Loucy (cell line): Measurements from ENCODE around the gene HPD.

Source experiments
- H2AFZ ChIP-seq: fragments of 200-600 bp; sonication (generic); 2 replicates; pipeline ENCODE4 v1.6.0; 2016; ENCODE audit warnings: antibody characterized with exemption, mild to moderate bottlenecking, low read length, moderate library complexity
- H3F3A ChIP-seq: fragments of 200-600 bp; 2 replicates; pipeline ENCODE4 v1.6.0; 2016; ENCODE audit warnings: antibody characterized with exemption, low read depth, mild to moderate bottlenecking
- H3K27me3 ChIP-seq: fragments of 200-600 bp; sonication (generic); 2 replicates; pipeline ENCODE4 v1.6.1; 2014; ENCODE audit warnings: low read length, mild to moderate bottlenecking; ENCODE audit not compliant: insufficient read depth, poor library complexity, severe bottlenecking
- H3K36me3 ChIP-seq: fragments of 200-600 bp; sonication (generic); 2 replicates; pipeline ENCODE4 v1.6.1; 2016; ENCODE audit warnings: low read length; ENCODE audit not compliant: insufficient read depth
- H3K4me1 ChIP-seq: fragments of 200-600 bp; sonication (generic); 2 replicates; pipeline ENCODE4 v1.5.1; 2014; ENCODE audit warnings: low read length, mild to moderate bottlenecking; ENCODE audit not compliant: insufficient read depth, poor library complexity, severe bottlenecking
- H3K4me2 ChIP-seq: fragments of 200-600 bp; sonication (generic); 2 replicates; pipeline ENCODE4 v1.6.0; 2014; ENCODE audit warnings: antibody characterized with exemption, low read length, low read depth, mild to moderate bottlenecking; ENCODE audit not compliant: poor library complexity, severe bottlenecking
- H3K4me3 ChIP-seq: fragments of 200-600 bp; sonication (generic); 2 replicates; pipeline ENCODE4 v1.5.1; 2014; ENCODE audit warnings: low read length, mild to moderate bottlenecking, mixed read lengths; ENCODE audit not compliant: poor library complexity, severe bottlenecking
- H3K79me2 ChIP-seq: fragments of 200-600 bp; sonication (generic); 2 replicates; pipeline ENCODE4 v1.6.1; 2014; ENCODE audit warnings: low read length; ENCODE audit not compliant: insufficient read depth
- H3K9ac ChIP-seq: fragments of 200-600 bp; sonication (generic); 2 replicates; pipeline ENCODE4 v1.6.0; 2014; ENCODE audit warnings: mild to moderate bottlenecking, low read depth, low read length, moderate library complexity; ENCODE audit not compliant: poor library complexity, severe bottlenecking
- H3K9me2 ChIP-seq: fragments of 200-600 bp; sonication (generic); replicated peaks from 2 replicates; pipeline ENCODE4 v1.6.1; 2016; ENCODE audit warnings: low read depth, low read length, mixed read lengths
- H3K9me3 ChIP-seq: fragments of 200-600 bp; sonication (generic); 2 replicates; pipeline ENCODE4 v1.6.1; 2014; ENCODE audit warnings: mild to moderate bottlenecking, antibody characterized with exemption, low read length, low read depth; ENCODE audit not compliant: insufficient read depth
- H4K20me1 ChIP-seq: fragments of 200-600 bp; sonication (generic); 2 replicates; pipeline ENCODE4 v1.6.0; 2014; ENCODE audit warnings: antibody characterized with exemption, low read length, mild to moderate bottlenecking; ENCODE audit not compliant: insufficient read depth, poor library complexity, severe bottlenecking
- CTCF ChIP-seq: fragments of 200-600 bp; sonication (generic); conservative IDR thresholded peaks from 2 replicates; pipeline ENCODE4 v1.5.1; 2014; ENCODE audit warnings: mild to moderate bottlenecking, antibody characterized with exemption, low read length
- EZH2phosphoT487 ChIP-seq: fragments of 200-600 bp; IDR thresholded peaks from 2 replicates; pipeline ENCODE4 v1.6.1; 2018; ENCODE audit warnings: antibody characterized with exemption, mild to moderate bottlenecking, moderate library complexity, borderline replicate concordance

Gene HPD

GRCh38 chr12:121839993-121840761 lies 18.5 kb downstream of the HPD start:
- Histone ChIP-seq H3K9ac (peak overlapping the region; percentile 82), H3K9me2 (no peaks in the 10 kb centered on the region), H2AFZ (peak overlapping the region; percentile 97), H3K9me3 (no peaks in the 10 kb centered on the region), H4K20me1 (no peaks in the 10 kb centered on the region), H3K79me2 (no peaks in the 10 kb centered on the region), H3K4me3 (peak overlapping the region; percentile 87), H3K4me2 (peak overlapping the region; percentile 83), H3K36me3 (no peaks in the 10 kb centered on the region), H3F3A (no peaks in the 10 kb centered on the region), H3K4me1 (no peaks in the 10 kb centered on the region), H3K27me3 (no peaks in the 10 kb centered on the region)
- TF ChIP-seq CTCF (no peak), EZH2phosphoT487 (no peak)

GRCh38 chr12:121839106-121839992 lies 19.3 kb downstream of the HPD start:
- Histone ChIP-seq H3K4me1 (no peaks in the 10 kb centered on the region), H3K27me3 (no peaks in the 10 kb centered on the region), H3K9me2 (no peaks in the 10 kb centered on the region), H3K9ac (peak overlapping the region; percentile 82), H3K36me3 (no peaks in the 10 kb centered on the region), H3K4me3 (peak overlapping the region; percentile 87), H3K79me2 (no peaks in the 10 kb centered on the region), H4K20me1 (no peaks in the 10 kb centered on the region), H2AFZ (peak overlapping the region; percentile 97), H3K4me2 (peak overlapping the region; percentile 83), H3F3A (no peaks in the 10 kb centered on the region), H3K9me3 (no peaks in the 10 kb centered on the region)
- TF ChIP-seq CTCF (peak; percentile 23; the same call in 1 of the 2 replicates), EZH2phosphoT487 (no peak)

- TF ChIP-seq EZH2phosphoT487 (no peak), CTCF (no peak)
These were observed 20.5 kb downstream of the HPD start for GRCh38 chr12:121838126-121838525.

More at GRCh38 chr12:121838126-121838525, 20.5 kb downstream of the HPD start:
- H4K20me1 ChIP-seq: no peaks in the 10 kb centered on the region
- H3K4me1 ChIP-seq: no peaks in the 10 kb centered on the region
- H3F3A ChIP-seq: no peaks in the 10 kb centered on the region
- H3K4me2 ChIP-seq: no peak overlapping the region
- no peak overlapping the region for H3K4me3 ChIP-seq
- no peaks in the 10 kb centered on the region for H3K9me2 ChIP-seq
- H3K9ac ChIP-seq: no peak overlapping the region
- no peaks in the 10 kb centered on the region for H3K36me3 ChIP-seq
- H3K27me3 ChIP-seq: no peaks in the 10 kb centered on the region
- H3K79me2 ChIP-seq: no peaks in the 10 kb centered on the region
- H3K9me3 ChIP-seq: no peaks in the 10 kb centered on the region
- no peak overlapping the region for H2AFZ ChIP-seq
